ENCODE measurements around the gene NOSIP.

Gene NOSIP

DNA sequence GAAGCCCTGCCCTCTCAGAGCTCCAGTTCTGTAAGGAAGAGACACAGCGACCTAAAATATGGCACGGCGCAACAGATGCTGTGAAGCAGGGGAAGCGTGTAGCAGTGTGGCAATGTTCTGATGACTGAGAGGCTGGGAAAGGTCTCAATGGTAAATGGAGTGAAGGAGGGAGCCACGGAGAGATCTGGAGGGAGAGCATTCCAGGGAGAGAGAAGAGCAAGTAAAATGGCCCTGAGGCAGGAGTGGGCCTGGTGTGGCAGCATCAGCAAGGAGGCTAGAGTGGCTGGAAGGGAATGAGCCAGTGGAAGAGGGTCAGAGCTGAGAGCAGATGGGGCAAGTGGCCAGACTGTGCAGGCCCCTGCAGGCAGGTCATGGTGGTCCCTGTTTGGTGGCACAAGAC is 36.2 kb downstream of the NOSIP start:
- ATAC-seq: no peak

DNA sequence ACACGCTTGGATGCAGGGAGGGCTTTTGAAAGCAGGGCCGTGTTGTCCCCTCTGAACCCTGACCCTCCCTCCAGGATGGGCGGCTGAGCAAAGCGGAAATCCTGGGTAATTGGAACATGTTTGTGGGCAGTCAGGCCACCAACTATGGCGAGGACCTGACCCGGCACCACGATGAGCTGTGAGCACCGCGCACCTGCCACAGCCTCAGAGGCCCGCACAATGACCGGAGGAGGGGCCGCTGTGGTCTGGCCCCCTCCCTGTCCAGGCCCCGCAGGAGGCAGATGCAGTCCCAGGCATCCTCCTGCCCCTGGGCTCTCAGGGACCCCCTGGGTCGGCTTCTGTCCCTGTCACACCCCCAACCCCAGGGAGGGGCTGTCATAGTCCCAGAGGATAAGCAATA is 37.3 kb downstream of the NOSIP start:
- no peak for ATAC-seq

DNA sequence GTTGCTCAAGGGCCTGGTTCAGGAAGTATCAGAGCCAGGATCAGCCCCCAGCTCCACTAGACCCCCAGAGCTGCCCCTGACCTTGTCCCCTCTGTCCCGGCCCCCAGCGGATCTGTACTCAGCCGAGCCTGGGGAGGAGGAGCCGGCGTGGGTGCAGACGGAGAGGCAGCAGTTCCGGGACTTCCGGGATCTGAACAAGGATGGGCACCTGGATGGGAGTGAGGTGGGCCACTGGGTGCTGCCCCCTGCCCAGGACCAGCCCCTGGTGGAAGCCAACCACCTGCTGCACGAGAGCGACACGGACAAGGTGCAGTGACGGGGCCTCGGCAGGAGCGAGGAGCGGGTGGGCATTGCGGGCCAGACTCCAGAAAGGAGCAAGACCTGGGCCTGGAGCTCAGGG is 37.9 kb downstream of the NOSIP start:
- ATAC-seq: no peak

DNA sequence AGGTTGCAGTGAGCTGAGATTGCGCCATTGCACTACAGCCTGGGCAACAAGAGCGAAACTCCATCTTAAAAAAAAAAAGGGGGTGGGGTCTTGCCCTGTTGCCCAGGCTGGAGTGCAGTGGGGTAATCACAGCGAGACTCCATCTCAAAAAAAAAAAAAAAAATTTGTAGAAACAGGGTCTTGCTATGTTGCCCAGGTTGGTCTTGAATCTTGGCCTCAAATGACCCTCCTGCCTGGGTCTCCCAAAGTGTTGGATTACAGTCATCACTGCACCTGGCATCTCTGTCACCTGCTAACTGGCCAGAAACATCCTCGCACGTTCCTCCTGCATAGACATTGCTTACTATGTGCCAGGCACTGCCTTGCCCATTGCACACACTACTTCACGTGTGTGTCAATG is 38.4 kb downstream of the NOSIP start:
- ATAC-seq: no peak

DNA sequence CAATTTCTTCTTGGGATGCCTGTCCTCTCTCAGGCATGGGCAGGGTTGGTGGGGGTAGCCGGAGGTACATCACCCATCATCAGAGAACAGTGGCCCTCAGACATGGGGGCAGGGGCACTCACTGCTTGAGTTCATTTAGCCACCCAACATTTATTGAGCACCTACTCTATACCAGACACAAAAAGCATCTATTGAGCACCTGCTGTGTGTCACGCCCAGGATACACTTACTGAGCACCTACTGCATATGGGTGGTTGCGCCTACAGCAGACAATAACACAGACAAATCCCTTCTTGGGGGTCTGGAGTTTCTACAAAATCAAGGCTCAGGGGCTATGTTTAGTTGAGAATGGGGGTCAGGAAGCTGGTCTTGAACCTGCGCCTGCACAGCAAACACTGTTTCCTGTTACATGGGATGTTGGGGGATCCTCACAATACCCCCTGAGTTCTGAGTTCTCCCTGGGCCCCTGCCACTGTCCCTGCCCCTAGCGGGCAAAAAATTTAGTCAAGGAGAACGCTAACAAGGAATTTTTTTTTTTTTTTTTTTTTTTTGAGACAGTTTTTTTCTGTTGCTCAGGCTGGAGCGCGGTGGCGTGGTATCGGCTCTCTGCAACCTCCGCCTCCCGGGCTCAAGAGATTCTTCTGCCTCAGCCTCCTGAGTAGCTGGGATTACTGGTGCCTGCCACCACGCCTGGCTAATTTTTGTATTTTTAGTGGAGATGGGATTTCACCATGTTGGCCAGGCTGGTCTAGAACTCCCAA is 41.0 kb downstream of the NOSIP start:
- ATAC-seq: no peak

DNA sequence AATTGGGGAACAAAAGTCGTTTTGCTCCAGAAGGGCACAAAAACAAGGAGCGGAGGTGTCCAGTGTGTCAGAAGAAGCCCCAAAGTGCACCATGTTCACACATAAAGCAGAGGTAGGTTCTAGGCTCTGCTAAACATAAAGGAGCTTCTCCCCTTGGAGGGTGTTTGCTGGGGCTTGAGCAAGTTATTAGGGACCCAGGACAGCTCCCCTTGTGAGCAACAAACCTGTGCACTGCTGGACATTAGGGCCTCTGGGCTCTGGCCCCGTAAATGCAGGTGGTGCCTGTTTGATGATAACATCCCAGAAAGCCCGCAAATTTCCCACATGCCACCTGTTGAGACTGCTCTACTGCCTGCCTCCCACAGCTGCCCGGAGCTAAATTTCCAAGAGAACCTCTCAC is 41.7 kb downstream of the NOSIP start:
- no peak for ATAC-seq

DNA sequence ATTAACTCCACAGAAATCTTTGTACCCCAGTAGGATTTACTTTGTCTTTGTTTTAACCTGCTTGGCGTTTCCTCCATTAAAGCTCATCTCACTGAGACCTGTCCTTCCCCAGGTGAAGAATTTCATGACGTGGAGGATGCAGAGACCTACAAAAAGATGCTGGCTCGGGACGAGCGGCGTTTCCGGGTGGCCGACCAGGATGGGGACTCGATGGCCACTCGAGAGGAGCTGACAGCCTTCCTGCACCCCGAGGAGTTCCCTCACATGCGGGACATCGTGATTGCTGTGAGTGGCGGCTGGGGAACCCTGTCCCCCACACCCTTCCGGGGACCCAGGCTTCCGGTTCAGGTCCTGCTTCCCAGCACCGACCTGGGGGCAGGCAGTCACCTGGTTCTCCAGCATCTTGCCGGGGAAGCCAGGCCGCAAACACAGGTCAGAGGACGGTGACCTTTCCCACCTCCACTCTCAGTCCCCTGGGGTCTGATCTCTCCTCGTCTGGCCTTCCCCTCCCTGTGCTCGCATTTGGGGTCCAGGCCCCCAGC is 43.4 kb downstream of the NOSIP start:
- ATAC-seq: no peak

DNA sequence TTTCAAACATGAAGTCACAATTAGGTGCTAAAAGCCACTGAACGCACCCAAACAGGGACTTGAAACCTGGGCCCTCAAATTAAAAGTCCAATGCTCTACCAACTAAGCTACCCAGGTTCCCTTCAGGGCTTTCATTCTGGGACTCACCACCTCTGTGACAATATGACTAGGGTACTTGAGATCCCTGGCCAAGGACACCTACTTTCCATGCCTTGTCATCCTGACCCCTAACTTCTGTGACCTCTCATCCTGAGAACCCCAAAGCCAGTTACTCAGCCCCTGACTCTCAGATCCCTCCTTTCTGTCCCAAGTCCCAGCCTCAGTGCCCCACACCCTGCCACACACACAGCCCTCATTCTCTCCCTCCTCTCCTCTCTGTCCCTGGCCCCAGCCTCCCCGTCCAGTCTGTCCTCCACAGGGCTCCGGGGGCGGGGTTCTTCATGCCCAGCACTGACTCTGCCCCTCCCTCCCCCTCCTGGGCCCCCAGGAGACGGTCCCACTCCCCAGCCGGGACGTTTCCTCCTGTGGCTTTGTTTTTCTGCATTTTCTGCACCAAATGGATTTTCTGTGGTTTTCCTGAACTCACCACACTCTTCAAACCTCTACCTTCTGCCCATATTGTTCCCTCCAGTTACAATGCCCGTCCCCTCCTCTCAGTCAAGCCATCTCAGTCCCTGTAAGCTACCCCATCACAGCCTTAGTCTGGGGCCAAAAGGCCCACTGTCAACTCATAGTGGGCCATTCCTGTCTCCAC is 45.5 kb downstream of the NOSIP start:
- no peak for ATAC-seq

DNA sequence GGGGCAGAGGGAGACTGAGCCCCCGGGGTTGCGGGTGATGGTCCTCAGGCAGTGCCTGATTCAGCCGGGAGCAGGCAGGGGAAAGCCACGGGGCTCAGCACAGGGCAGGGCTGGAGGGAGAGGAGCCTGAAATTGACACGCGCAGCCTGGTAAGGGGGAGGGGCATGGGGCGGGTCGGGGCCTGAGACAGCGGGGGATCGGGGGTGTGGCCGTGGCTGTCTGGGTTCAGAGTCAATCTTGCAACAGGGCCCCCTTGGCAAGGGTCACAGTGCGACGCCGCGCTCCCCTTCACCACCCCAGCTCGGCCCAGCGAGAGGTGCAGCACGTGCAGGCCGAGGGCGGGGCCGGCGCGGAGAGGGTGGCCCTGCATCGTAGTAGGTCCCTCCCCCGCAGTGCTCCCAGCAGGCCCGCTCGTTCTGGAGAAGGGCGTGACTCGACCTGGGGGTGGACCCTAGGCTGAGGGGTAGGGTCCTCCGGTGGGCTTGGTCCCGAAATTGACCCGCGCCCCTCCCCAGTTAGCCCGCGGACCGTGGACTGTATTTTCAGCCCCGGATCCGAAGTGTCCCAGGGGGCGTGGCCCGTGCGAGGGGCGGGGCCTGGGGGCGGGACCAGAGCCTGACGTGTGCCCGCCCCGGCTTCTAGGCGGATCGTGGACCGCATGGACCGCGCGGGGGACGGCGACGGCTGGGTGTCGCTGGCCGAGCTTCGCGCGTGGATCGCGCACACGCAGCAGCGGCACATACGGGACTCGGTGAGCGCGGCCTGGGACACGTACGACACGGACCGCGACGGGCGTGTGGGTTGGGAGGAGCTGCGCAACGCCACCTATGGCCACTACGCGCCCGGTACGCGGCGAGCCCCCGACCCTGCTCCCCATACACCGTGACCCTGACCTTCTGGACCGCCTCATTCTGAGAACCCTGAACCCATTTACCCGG is 46.5 kb downstream of the NOSIP start:
- ATAC-seq: peak; percentile 90

DNA sequence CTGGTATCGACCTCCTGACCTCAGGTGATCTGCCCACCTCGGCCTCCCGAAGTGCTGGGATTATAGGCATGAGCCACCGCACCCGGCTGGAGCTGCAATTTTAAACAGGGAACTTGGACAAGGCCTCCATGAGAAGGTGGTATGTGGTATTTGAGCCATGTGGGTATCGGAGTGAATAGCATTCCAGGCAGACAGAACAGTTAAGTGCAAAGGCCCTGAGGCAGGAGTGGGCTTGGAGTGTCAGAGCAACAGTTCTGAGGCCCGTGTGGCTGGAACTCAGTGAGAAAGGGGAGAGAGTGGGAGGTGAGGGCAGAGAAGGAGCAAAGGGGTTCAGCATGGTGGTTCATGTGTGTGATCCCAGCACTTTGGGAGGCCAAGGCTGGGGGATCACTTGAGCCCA is 49.6 kb downstream of the NOSIP start:
- no peak for ATAC-seq

DNA sequence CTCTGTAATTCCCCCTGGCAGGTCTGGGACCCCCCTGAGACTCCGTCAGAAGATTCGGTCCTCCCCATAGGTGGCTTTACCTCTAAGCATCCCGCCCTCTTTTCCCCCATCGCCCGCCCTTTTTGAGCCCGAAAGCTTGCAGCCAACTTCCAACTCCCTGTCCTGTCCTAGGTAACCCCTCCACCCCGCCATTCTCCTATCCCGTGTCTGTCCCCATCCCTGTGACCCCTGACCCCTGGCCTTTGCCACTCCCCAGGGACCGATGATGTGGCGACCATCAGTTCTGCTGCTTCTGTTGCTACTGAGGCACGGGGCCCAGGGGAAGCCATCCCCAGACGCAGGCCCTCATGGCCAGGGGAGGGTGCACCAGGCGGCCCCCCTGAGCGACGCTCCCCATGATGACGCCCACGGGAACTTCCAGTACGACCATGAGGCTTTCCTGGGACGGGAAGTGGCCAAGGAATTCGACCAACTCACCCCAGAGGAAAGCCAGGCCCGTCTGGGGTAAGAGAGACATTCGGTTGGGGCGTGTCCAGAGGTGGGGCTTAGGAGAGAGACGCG is 52.1 kb downstream of the NOSIP start:
- no peak for ATAC-seq

DNA sequence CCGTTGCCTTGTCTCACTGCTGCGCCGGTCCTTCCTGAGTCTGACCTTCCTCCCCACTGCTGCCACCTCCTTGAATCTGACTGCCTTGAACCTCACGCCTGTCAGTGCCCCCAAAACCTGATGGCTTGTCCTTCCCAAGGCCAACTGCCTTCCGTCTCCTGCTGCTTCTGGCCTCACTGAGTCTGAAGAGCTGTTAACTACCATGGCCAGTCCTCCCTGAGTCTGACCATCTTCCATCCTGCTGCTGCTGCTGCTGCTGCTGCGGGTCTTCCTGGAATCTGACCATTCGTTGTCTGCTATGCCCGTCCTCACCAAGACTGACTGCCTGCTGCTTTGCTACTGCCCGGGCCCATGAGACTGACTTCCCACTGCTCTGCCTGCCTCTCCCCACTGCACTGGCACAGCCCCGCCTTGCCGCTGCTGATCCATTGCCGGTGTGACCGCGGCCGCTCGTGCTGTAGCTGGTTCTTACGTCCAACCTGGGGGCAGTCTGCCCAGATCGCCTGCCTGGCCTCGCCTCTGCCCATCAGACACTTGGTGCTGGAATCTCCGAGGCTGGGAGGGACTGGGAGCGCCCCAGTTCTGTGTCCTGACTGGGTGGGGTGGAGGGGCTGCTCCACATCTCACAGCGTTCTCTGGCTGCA is 55.4 kb downstream of the NOSIP start:
- no peak for ATAC-seq

DNA sequence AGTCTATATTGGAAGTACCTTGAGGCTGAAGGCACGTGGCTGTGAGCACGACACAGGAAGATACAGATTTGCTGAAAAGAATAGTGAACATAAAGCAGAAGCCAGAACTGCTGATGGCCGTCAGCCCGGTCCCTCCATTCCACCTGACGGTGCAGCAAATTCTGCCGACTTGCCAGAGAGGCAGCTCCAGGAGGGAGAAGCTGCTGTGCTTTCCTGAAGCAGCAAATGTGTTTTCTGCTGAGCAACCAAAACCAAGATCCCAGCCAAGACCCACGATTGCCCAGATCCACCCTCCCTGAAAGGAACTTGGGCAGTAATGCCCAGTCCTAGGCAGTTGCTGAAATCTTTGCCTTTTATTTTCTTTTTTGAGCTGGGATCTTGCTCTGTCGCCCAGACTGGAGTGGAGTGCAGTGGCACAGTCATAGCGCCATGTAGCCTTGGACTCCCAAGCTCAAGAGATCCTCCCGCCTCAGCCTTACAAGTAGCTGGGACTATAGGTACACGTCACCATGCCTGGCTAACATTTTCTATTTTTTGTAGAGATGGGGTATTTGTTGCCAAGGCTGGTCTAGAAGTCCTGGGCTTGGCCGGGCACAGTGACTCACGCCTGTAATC is 59.5 kb downstream of the NOSIP start:
- no peak for ATAC-seq

DNA sequence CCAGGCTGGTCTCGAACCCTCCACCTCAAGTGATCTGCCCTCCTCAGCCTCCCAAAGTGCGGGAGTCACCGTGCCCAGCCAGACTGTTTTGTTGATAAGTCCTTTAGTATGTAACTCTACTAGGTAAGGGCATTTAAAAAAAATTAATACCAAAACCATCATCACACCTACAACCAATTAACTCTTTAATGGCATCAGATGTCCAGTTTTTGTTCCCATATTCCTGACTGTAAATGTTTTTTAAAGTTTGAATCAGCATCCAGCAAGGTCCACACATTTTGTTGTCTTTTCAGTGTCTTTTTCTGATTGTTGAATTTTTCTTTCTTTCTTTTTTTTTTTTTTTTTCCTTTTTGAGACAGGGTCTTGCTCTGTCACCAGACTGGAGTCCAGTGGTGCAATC is 62.3 kb downstream of the NOSIP start:
- no peak for ATAC-seq

DNA sequence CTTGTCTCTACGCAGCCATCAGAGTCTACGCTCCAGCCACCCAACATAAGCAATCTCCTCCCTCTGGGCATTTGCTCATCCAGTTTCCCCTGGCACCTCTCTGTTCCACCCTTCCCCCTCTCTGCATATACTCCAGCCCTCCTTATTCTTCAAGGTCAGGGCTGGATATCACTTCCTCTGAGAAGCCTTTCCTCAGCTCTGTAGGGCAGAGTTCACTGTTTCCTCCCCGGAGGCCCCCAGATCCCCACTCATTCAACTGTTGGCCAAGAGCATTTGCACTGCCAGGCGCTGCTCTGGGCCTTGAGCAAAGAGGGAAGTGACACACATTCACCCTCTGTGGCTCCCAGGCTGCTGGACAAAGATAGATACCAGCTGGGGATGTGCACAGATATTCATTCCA is 64.6 kb downstream of the NOSIP start:
- ATAC-seq: no peak

DNA sequence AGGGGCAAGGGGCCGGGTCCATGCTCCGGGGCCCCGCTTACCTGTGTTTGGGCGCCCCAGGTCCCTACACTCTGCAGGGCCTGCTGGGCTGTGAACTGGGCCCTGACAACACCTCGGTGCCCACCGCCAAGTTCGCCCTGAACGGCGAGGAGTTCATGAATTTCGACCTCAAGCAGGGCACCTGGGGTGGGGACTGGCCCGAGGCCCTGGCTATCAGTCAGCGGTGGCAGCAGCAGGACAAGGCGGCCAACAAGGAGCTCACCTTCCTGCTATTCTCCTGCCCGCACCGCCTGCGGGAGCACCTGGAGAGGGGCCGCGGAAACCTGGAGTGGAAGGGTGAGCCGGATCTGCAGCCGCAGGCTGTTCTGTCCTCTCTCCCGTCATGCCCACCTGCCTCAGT is 66.2 kb downstream of the NOSIP start:
- no peak for ATAC-seq

DNA sequence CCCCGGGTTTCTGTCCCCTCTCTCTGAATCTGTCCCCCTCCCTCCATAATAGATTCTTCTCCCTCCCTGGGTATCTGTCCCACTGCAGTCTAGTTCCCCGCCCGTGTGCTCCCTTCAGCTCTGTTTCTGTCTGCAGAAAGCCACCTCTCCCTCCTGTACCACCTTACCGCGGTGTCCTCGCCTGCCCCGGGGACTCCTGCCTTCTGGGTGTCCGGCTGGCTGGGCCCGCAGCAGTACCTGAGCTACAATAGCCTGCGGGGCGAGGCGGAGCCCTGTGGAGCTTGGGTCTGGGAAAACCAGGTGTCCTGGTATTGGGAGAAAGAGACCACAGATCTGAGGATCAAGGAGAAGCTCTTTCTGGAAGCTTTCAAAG is 66.6 kb downstream of the NOSIP start:
- ATAC-seq: peak in 1 of 2 donors; percentile 18

DNA sequence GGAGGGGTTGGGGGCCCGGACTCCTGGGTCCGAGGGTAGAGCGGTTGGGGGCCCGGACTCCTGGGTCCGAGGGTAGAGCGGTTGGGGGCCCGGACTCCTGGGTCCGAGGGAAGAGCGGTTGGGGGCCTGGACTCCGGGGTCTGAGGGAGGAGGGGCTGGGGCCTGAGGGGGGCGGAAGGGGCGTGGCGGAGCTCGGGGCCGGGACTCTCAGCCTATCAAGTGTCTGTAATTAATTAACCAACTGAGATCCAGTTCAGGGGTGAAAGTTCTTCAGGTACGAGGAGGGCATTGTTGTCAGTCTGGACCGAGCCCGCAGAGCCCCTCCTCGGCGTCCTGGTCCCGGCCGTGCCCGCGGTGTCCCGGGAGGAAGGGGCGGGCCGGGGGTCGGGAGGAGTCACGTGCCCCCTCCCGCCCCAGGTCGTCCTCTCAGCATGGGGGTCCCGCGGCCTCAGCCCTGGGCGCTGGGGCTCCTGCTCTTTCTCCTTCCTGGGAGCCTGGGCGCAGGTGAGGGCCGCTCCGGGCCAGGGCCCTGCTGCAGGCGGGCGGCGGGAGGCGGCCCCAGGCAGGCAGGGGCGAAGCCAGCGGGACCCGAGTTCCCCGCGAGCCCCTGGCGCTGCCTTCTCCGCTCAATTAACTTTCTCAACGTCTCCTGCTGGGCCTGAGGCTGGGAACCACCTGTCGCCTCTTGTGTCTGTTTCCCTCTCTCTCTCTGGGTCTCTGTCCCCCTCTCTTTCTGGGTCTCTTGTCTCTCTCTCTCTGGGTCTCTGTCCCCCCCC is 67.2 kb downstream of the NOSIP start:
- ATAC-seq: peak; percentile 67 to 70

DNA sequence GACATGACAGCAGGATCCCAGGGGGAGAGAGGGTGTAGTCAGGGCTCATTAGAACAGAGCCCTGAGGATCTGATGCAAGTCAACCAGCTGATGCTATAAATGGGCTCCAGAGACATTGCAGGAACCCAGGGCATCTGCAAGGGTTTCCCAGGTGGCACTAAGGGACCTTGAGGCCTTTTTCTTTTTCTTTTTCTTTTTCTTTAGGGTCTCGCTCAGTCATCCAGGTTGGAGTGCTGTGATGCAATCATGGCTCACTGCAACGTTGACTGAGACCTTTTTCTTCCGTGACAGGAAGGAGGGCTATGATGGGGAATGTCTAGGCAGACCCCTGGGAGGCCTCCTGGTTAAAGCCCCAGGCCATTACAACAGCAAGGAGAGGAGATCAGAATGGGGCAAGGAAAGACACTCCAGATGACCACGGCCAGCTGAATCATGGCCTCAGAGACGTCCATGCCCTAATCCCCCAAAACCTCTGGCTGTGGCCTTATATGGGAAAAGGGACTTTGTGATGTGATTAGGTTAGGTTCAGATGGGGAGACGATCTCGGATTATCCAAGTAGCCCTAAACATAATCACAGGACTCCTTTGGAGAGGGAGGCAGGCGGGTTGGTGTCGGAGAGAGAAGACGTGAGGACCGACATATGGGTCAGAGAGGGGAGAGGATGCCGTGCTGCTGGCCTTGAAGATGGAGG is 72.4 kb downstream of the NOSIP start:
- ATAC-seq: no peak

DNA sequence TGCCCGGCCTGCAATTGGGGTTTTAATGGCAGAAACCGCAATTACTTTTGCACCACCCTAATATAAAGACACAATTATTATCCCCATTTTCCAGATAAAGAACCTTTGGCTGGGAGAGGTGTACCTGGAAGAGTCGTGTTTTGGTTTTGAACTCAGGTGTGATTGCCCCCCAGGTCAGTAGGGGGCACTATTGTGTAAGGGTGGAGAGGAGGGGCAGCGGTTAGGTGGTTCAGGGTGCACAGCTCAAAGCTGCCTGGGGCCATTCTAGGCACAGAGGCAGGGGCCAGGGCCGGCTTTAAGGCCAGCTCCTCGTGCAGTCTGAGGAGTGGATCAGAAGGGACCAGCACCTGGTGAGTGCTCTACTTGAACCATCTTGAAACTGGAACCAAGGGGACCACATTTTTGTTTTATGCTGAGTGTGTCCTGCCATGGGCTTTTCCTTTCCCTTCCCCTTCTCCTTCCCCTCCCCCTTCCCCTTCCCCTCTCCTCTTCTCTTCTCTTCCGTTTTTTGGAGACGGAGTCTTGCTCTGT is 73.7 kb downstream of the NOSIP start:
- ATAC-seq: peak; percentile 65 to 73

Measured in activated CD4-positive, CD25-positive, alpha-beta regulatory T cell treated with anti-CD3 and anti-CD28 coated beads, Interleukin-2, amount 50 U/mL, for 24 hours (primary cell).